ENCODE data around the gene GSG1. TPM values are rescaled to one million over a fixed set of nuclear protein-coding genes. Genes with fewer than 3 reads are reported as not detected.

GSG1 gene
- total and polyA plus RNA-seq, 4 donors = not detected

GRCh38 chr12:13097491-13098011 lies 5.9 kb downstream of the GSG1 start:
- Histone ChIP-seq H3K27ac (ENCODE audit: low read depth in 1 of 2, low read length in 1 of 2) (peak overlapping the region; percentile 64 to 90), H3K4me3 (no peak overlapping the region), H3K9ac (ENCODE audit: insufficient read depth in 1 of 2, low read length in 2 of 2) (peak overlapping the region in 1 of 2 donors; percentile 44), H3K9me3 (ENCODE audit: control insufficient read depth in 4 of 4, insufficient read depth in 3 of 4, low read length in 3 of 4) (no peaks in the 10 kb centered on the region), H3K4me1 (ENCODE audit: control insufficient read depth in 5 of 5, insufficient read depth in 5 of 5, low read length in 5 of 5) (peaks cover 17 to 75% (median 27%) of the 10 kb centered on the region in 5 donors), H3K27me3 (ENCODE audit: control insufficient read depth in 3 of 3, insufficient read depth in 3 of 3, low read length in 2 of 3) (no peaks in the 10 kb centered on the region), H3K36me3 (ENCODE audit: control insufficient read depth in 4 of 4, insufficient read depth in 4 of 4, low read length in 4 of 4) (no peaks in the 10 kb centered on the region)
- ATAC-seq (ENCODE audit: insufficient read depth, low FRiP score) (no peak), DNase-seq (no peak)
- 21 to 30% methylated on average over 9 of the region's 9 CpGs for WGBS, 2 donors
- no peak for TF ChIP-seq CTCF (IDR thresholded peaks at IDR 0.05; ENCODE audit: control extremely low read depth, extremely low read depth)

DNA sequence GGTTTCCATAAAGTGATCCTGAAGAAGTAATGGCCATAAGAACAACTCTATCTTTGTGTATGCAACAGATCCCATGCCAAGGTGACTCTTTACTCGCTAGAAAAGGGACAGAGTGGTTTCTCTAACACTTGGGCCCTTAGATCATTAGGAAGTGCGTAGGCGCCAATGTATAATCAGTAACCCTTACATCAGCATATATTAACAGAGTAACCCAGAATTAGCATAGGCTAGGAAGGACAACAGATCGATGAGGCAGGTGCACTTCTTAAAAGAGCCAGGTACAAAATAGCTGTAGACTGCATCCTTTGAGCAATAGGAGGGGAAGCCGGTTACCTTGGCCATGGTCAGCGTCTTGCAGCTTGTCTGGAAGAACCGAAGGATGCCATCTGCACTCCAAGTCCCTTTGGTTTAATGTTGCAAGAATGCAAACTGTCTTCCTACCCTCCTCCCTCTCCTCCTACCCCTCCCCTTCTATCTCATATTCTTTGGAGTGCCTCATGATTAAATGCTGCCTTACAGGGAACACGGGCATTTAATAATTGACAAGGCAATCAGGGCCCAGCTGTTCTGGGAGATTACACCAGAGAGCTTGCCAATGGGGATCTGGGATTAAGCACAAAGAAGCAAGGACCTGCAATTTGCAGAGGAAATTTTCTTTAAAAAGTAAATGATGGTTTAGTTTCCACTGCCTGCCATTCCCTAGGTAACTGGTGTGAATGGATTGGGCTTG lies 8.0 kb downstream of the GSG1 start:
- H3K4me3 ChIP-seq = no peak overlapping the region
- ATAC-seq (ENCODE audit: insufficient read depth, low FRiP score) (no peak), DNase-seq (peak in 2 of 3 donors; percentile 47 to 49)
- no peaks in the 10 kb centered on the region for H3K9me3 ChIP-seq (ENCODE audit: control insufficient read depth in 4 of 4, insufficient read depth in 3 of 4, low read length in 3 of 4)
- TF ChIP-seq CTCF (IDR thresholded peaks at IDR 0.05; ENCODE audit: control extremely low read depth, extremely low read depth) = no peak
- H3K36me3 ChIP-seq (ENCODE audit: control insufficient read depth in 4 of 4, insufficient read depth in 4 of 4, low read length in 4 of 4) = no peaks in the 10 kb centered on the region
- WGBS, 2 donors = 65 to 75% methylated on average over 8 of the region's 8 CpGs
- no peak overlapping the region for H3K27ac ChIP-seq (ENCODE audit: low read depth in 1 of 2, low read length in 1 of 2)
- no peak overlapping the region for H3K9ac ChIP-seq (ENCODE audit: insufficient read depth in 1 of 2, low read length in 2 of 2)
- peaks cover 0 to 8% (median 0%) of the 10 kb centered on the region in 3 donors for H3K27me3 ChIP-seq (ENCODE audit: control insufficient read depth in 3 of 3, insufficient read depth in 3 of 3, low read length in 2 of 3)
- peaks cover 11 to 57% (median 26%) of the 10 kb centered on the region in 5 donors for H3K4me1 ChIP-seq (ENCODE audit: control insufficient read depth in 5 of 5, insufficient read depth in 5 of 5, low read length in 5 of 5)

DNA sequence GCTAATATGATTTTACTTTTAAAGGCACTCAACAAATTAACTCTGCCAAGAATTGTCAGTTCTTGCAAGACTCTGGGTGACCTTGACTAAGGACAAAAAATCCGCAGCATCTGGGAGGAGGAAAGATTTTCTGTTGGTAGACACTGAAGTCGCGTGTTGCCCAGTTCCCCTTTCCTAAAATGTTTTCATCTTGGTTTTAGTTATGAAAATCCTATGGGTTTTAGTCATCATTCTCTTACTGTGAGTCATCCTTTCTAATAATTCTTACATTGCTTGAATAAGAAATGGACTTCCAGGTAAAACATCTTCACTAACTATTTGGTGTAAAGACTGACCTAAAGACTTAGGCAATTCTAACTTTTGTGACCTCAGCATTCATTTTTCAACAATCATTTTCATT lies 9.1 kb downstream of the GSG1 start:
- Histone ChIP-seq H3K9me3 (ENCODE audit: control insufficient read depth in 4 of 4, insufficient read depth in 3 of 4, low read length in 3 of 4) (no peaks in the 10 kb centered on the region), H3K9ac (ENCODE audit: insufficient read depth in 1 of 2, low read length in 2 of 2) (no peak overlapping the region), H3K4me3 (no peak overlapping the region), H3K27me3 (ENCODE audit: control insufficient read depth in 3 of 3, insufficient read depth in 3 of 3, low read length in 2 of 3) (peaks cover 0 to 9% (median 0%) of the 10 kb centered on the region in 3 donors), H3K36me3 (ENCODE audit: control insufficient read depth in 4 of 4, insufficient read depth in 4 of 4, low read length in 4 of 4) (no peaks in the 10 kb centered on the region), H3K27ac (ENCODE audit: low read depth in 1 of 2, low read length in 1 of 2) (no peak overlapping the region), H3K4me1 (ENCODE audit: control insufficient read depth in 5 of 5, insufficient read depth in 5 of 5, low read length in 5 of 5) (peaks cover 5 to 47% (median 20%) of the 10 kb centered on the region in 5 donors)
- no peak for TF ChIP-seq CTCF (IDR thresholded peaks at IDR 0.05; ENCODE audit: control extremely low read depth, extremely low read depth)
- WGBS, 2 donors = 42 to 67% methylated on average over 3 of the region's 3 CpGs
- DNase-seq (peak in 1 of 3 donors; percentile 19), ATAC-seq (ENCODE audit: insufficient read depth, low FRiP score) (no peak)

Data from lung (tissue), 12 donors.